ENCODE data around the gene SCRT2. TPM values are rescaled to one million over a fixed set of nuclear protein-coding genes. Genes with fewer than 3 reads are reported as not detected.
A peak's percentile ranks its signal among the peaks of the same experiment; 100 is the strongest.

The SCRT2 gene
- total and polyA plus RNA-seq, 12 donors = not detected

- TF ChIP-seq POLR2A (IDR thresholded peaks at IDR 0.05) (no peak), CTCF (IDR thresholded peaks at IDR 0.05) (no peak)
- Histone ChIP-seq H3K9me3 (replicated peaks in 1 of 3) (no peaks in the 10 kb centered on the region), H3K36me3 (replicated peaks in 1 of 2) (no peaks in the 10 kb centered on the region), H3K27ac (no peak overlapping the region), H3K27me3 (no peaks in the 10 kb centered on the region), H3K4me3 (no peak overlapping the region), H3K4me1 (replicated peaks in 1 of 2) (no peaks in the 10 kb centered on the region)
- peak in 2 of 7 donors; percentile 17 to 21 for DNase-seq
- WGBS, 4 donors = 78 to 90% (median 87%) methylated on average over 4 of the region's 4 CpGs
- intact Hi-C loops (cut with DNase I) = no loop called here
Observed at GRCh38 chr20:625360-625932, 50.2 kb downstream of the SCRT2 start.

- TF ChIP-seq CTCF (IDR thresholded peaks at IDR 0.05) (no peak), POLR2A (IDR thresholded peaks at IDR 0.05) (no peak)
- Histone ChIP-seq H3K4me1 (replicated peaks in 1 of 2) (no peaks in the 10 kb centered on the region), H3K36me3 (replicated peaks in 1 of 2) (no peaks in the 10 kb centered on the region), H3K4me3 (no peak overlapping the region), H3K9me3 (replicated peaks in 1 of 3) (no peaks in the 10 kb centered on the region), H3K27ac (no peak overlapping the region), H3K27me3 (no peaks in the 10 kb centered on the region)
- intact Hi-C loops (cut with DNase I) = no loop called here
- WGBS, 4 donors = 66 to 70% (median 68%) methylated on average over 4 of the region's 4 CpGs
- no peak for DNase-seq
Observed at GRCh38 chr20:623704-624103, 51.9 kb downstream of the SCRT2 start.

GRCh38 chr20:623021-623420, 52.6 kb downstream of the SCRT2 start:
- no peaks in the 10 kb centered on the region for H3K4me1 ChIP-seq (replicated peaks in 1 of 2)
- 14 to 35% (median 24%) methylated on average over 3 to 4 of the region's 4 CpGs for WGBS, 4 donors
- H3K9me3 ChIP-seq (replicated peaks in 1 of 3) = no peaks in the 10 kb centered on the region
- no peak overlapping the region for H3K27ac ChIP-seq
- TF ChIP-seq POLR2A (IDR thresholded peaks at IDR 0.05) = no peak
- TF ChIP-seq CTCF (IDR thresholded peaks at IDR 0.05) = no peak
- no peak overlapping the region for H3K4me3 ChIP-seq
- H3K27me3 ChIP-seq = no peaks in the 10 kb centered on the region
- no peak for DNase-seq
- no peaks in the 10 kb centered on the region for H3K36me3 ChIP-seq (replicated peaks in 1 of 2)
- intact Hi-C loops (cut with DNase I) = no loop called here

- H3K4me3 ChIP-seq = no peak overlapping the region
- TF ChIP-seq POLR2A (IDR thresholded peaks at IDR 0.05) (no peak), CTCF (IDR thresholded peaks at IDR 0.05) (no peak)
- H3K27me3 ChIP-seq = no peaks in the 10 kb centered on the region
- H3K4me1 ChIP-seq (replicated peaks in 1 of 2) = no peaks in the 10 kb centered on the region
- intact Hi-C loops (cut with DNase I) = no loop called here
- no peaks in the 10 kb centered on the region for H3K36me3 ChIP-seq (replicated peaks in 1 of 2)
- no peak for DNase-seq
- H3K27ac ChIP-seq = no peak overlapping the region
- H3K9me3 ChIP-seq (replicated peaks in 1 of 3) = no peaks in the 10 kb centered on the region
- 67 to 83% (median 76%) methylated on average over 5 to 7 of the region's 7 CpGs for WGBS, 4 donors
Observed at GRCh38 chr20:622161-622560, 53.4 kb downstream of the SCRT2 start.
